ENCODE results near the gene ZNF770.
"Not testable (repeated sequence)": the region's sequence is repeated elsewhere in the genome, so short reads cannot be mapped to it uniquely, and the experiment has no call there.

The ZNF770 gene

GRCh38 chr15:34941831-34942230 lies 46.3 kb downstream of the ZNF770 start:
- H3K27ac ChIP-seq (ENCODE audit: low read length) = no peak overlapping the region
- no peaks in the 10 kb centered on the region for H3K4me1 ChIP-seq (ENCODE audit: control insufficient read depth in 1 of 2, insufficient read depth in 2 of 2, low read length in 2 of 2)
- H3K9me3 ChIP-seq (ENCODE audit: control insufficient read depth in 1 of 2, low read length in 2 of 2) = no peaks in the 10 kb centered on the region
- H3K4me3 ChIP-seq (ENCODE audit: low read depth in 1 of 2, low read length in 2 of 2) = no peak overlapping the region
- no peaks in the 10 kb centered on the region for H3K27me3 ChIP-seq (ENCODE audit: low read depth, low read length)
- peaks cover 31 to 65% of the 10 kb centered on the region in 2 donors for H3K36me3 ChIP-seq (ENCODE audit: control insufficient read depth in 1 of 2, insufficient read depth in 2 of 2, low read length in 2 of 2)

GRCh38 chr15:34941185-34941698 lies 46.8 kb downstream of the ZNF770 start:
- Histone ChIP-seq H3K9me3 (ENCODE audit: control insufficient read depth in 1 of 2, low read length in 2 of 2) (no peaks in the 10 kb centered on the region), H3K27me3 (ENCODE audit: low read depth, low read length) (no peaks in the 10 kb centered on the region), H3K27ac (ENCODE audit: low read length) (no peak overlapping the region), H3K4me1 (ENCODE audit: control insufficient read depth in 1 of 2, insufficient read depth in 2 of 2, low read length in 2 of 2) (no peaks in the 10 kb centered on the region), H3K36me3 (ENCODE audit: control insufficient read depth in 1 of 2, insufficient read depth in 2 of 2, low read length in 2 of 2) (peaks cover 31 to 65% of the 10 kb centered on the region in 2 donors), H3K4me3 (ENCODE audit: low read depth in 1 of 2, low read length in 2 of 2) (no peak overlapping the region)

- Histone ChIP-seq H3K9me3 (ENCODE audit: control insufficient read depth in 1 of 2, low read length in 2 of 2) (no peaks in the 10 kb centered on the region), H3K27me3 (ENCODE audit: low read depth, low read length) (no peaks in the 10 kb centered on the region), H3K27ac (ENCODE audit: low read length) (no peak overlapping the region), H3K36me3 (ENCODE audit: control insufficient read depth in 1 of 2, insufficient read depth in 2 of 2, low read length in 2 of 2) (peaks cover 38 to 71% of the 10 kb centered on the region in 2 donors), H3K4me3 (ENCODE audit: low read depth in 1 of 2, low read length in 2 of 2) (no peak overlapping the region), H3K4me1 (ENCODE audit: control insufficient read depth in 1 of 2, insufficient read depth in 2 of 2, low read length in 2 of 2) (no peaks in the 10 kb centered on the region)
Observed at GRCh38 chr15:34933432-34933975, 54.6 kb downstream of the ZNF770 start.

GRCh38 chr15:34928349-34928748 lies 59.7 kb downstream of the ZNF770 start:
- not testable (repeated sequence) for H3K27ac ChIP-seq (ENCODE audit: low read length); H3K4me1 ChIP-seq (ENCODE audit: control insufficient read depth in 1 of 2, insufficient read depth in 2 of 2, low read length in 2 of 2)
- peaks cover 34 to 64% of the 10 kb centered on the region in 2 donors for H3K36me3 ChIP-seq (ENCODE audit: control insufficient read depth in 1 of 2, insufficient read depth in 2 of 2, low read length in 2 of 2)

More at GRCh38 chr15:34928349-34928748, 59.7 kb downstream of the ZNF770 start:
- H3K4me3 ChIP-seq (ENCODE audit: low read depth in 1 of 2, low read length in 2 of 2); H3K9me3 ChIP-seq (ENCODE audit: control insufficient read depth in 1 of 2, low read length in 2 of 2); H3K27me3 ChIP-seq (ENCODE audit: low read depth, low read length): not testable (repeated sequence)

Measured in muscle layer of duodenum (tissue), 2 donors.